GM19025 (cell line): Measurements from ENCODE around the gene HDAC4.

Source experiments
- ATAC-seq: cut with Tn5 transposase; IDR thresholded peaks from one replicate; pipeline ENCODE4 v1.9.1; 2021; ENCODE audit warnings: mild to moderate bottlenecking, low read depth, moderate library complexity; ENCODE audit not compliant: unreplicated experiment

The HDAC4 gene

GRCh38 chr2:239065537-239065936 lies 335.3 kb downstream of the HDAC4 start:
- no peak for ATAC-seq

- no peak for ATAC-seq
Measured at GRCh38 chr2:239064891-239065290, 335.9 kb downstream of the HDAC4 start.

- no peak for ATAC-seq
Measured at GRCh38 chr2:239064253-239064652, 336.6 kb downstream of the HDAC4 start.

- no peak for ATAC-seq
Measured at GRCh38 chr2:239062743-239063142, 338.1 kb downstream of the HDAC4 start.

GRCh38 chr2:239061824-239062570 lies 338.8 kb downstream of the HDAC4 start:
- no peak for ATAC-seq

- ATAC-seq = no peak
Measured at GRCh38 chr2:239061121-239061666, 339.6 kb downstream of the HDAC4 start.

GRCh38 chr2:239060676-239061075 lies 340.1 kb downstream of the HDAC4 start:
- no peak for ATAC-seq

GRCh38 chr2:239059854-239060253 lies 341.0 kb downstream of the HDAC4 start:
- ATAC-seq = no peak

- ATAC-seq = no peak
Measured at GRCh38 chr2:239058766-239059165, 342.1 kb downstream of the HDAC4 start.

- no peak for ATAC-seq
Measured at GRCh38 chr2:239057533-239057932, 343.3 kb downstream of the HDAC4 start.

- no peak for ATAC-seq
Measured at GRCh38 chr2:239056611-239057010, 344.2 kb downstream of the HDAC4 start.

GRCh38 chr2:239055756-239056493 lies 344.9 kb downstream of the HDAC4 start:
- no peak for ATAC-seq

- no peak for ATAC-seq
Measured at GRCh38 chr2:239054921-239055320, 345.9 kb downstream of the HDAC4 start.

GRCh38 chr2:239053801-239054503 lies 346.9 kb downstream of the HDAC4 start:
- ATAC-seq = no peak

GRCh38 chr2:239052798-239053665 lies 347.8 kb downstream of the HDAC4 start:
- no peak for ATAC-seq

GRCh38 chr2:239051891-239052445 lies 348.9 kb downstream of the HDAC4 start:
- no peak for ATAC-seq

- ATAC-seq = no peak
Measured at GRCh38 chr2:239050252-239050649, 350.6 kb downstream of the HDAC4 start.

- no peak for ATAC-seq
Measured at GRCh38 chr2:239049421-239050251, 351.2 kb downstream of the HDAC4 start.

GRCh38 chr2:239048736-239049135 lies 352.1 kb downstream of the HDAC4 start:
- no peak for ATAC-seq
